ENCODE results near the gene C17orf107.

GRCh38 chr17:4854111-4854681 lies 45.1 kb upstream of the C17orf107 start:
- no peak for TF ChIP-seq CTCF (optimal IDR thresholded peaks at IDR 0.05 in 1 of 3, IDR thresholded peaks at IDR 0.05 in 1 of 3, conservative IDR thresholded peaks at IDR 0.05 in 1 of 3; ENCODE audit: extremely low read depth in 1 of 3, insufficient read depth in 2 of 3, low read length in 3 of 3)
- TF ChIP-seq EZH2 (IDR thresholded peaks at IDR 0.05; ENCODE audit: low read length): no peak

Data from keratinocyte (primary cell).